ENCODE measurements around the gene SMAD1.
"Not testable (repeated sequence)": the region's sequence is repeated elsewhere in the genome, so short reads cannot be mapped to it uniquely, and the experiment has no call there.

Gene SMAD1

GRCh38 chr4:145566086-145566708, 84.5 kb downstream of the SMAD1 start:
- no peak for DNase-seq

- DNase-seq: no peak
Observed at GRCh38 chr4:145566768-145567167, 85.1 kb downstream of the SMAD1 start.

GRCh38 chr4:145567516-145567915, 85.9 kb downstream of the SMAD1 start:
- no peak for DNase-seq

GRCh38 chr4:145574546-145574945, 92.9 kb downstream of the SMAD1 start:
- not testable (repeated sequence) for DNase-seq

GRCh38 chr4:145580906-145581305, 99.3 kb downstream of the SMAD1 start:
- DNase-seq: no peak

- no peak for DNase-seq
Observed at GRCh38 chr4:145583191-145584055, 101.8 kb downstream of the SMAD1 start.

GRCh38 chr4:145587088-145587754, 105.6 kb downstream of the SMAD1 start:
- DNase-seq: no peak

GRCh38 chr4:145589381-145589780, 107.7 kb downstream of the SMAD1 start:
- DNase-seq: not testable (repeated sequence)

GRCh38 chr4:145589916-145590702, 108.5 kb downstream of the SMAD1 start:
- DNase-seq: no peak

- DNase-seq: no peak
Observed at GRCh38 chr4:145602129-145602760, 120.6 kb downstream of the SMAD1 start.

- DNase-seq: no peak
Observed at GRCh38 chr4:145605941-145606340, 124.3 kb downstream of the SMAD1 start.

All from stimulated activated CD4-positive, alpha-beta T cell treated with anti-CD3 and anti-CD28 coated beads, Interleukin-12 subunit alpha, Interleukin-12 subunit beta, amount 100 ng/mL, for 4 hours (primary cell).